ENCODE data around the gene PVR.
"Not testable (repeated sequence)": the region's sequence is repeated elsewhere in the genome, so short reads cannot be mapped to it uniquely, and the experiment has no call there.

PVR gene

DNA sequence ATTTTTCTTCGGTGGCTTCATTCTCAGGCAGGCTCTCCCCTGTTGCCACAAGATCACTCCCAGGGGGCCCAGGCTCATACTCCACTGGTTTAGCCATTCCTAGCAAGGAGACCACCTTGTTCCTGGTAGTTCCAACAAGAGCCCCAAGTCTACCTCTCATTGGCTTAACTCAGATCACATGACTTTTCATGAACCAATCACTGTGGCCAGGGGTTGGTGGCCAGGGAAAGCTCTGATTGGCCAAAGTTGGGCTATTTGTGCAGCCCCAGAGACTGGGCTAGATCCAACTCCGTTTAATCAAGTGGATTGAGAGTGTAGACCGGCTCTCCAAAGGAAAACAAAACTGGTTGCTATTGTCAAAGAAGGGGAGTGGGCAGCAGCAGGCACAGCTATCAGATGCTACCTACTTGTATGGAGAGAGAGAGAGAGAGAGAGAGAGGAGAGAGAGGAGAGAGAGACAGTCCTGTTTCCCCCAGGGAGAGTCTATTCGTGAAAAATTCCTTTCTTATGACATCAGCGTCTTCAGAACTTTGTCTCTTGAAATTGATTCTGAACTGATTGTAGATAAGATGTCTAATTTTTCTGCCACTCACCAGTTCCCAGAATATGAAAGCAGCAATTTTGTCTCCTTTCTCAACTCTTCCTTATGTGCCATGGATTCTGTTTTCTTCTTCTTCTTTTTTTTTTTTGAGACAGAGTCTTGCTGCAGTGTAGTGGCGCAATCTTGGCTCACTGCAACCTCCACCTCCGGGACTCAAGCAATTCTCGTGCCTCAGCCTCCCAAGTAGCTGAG, 33.5 kb downstream of the PVR start:
- FAIRE-seq = no peak

DNA sequence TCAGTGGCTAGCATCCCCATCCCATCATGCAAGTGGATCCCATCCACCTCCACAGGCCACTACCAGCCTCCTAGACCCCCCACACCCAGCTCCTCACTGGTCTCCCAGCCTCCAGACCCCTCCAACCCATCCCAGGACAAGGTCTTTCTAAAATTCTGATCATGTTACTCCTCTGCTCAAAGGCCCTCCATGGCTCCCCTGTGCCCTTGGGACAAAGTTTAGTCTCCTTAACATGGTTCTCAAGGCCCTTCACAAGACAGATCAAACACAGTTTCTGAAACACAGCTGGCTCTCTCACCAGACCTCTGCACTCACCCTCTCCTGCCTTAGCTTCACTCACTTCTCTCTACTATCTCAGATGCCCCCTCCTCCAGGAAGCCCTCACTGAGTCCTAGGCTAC, 36.8 kb downstream of the PVR start:
- FAIRE-seq = no peak

DNA sequence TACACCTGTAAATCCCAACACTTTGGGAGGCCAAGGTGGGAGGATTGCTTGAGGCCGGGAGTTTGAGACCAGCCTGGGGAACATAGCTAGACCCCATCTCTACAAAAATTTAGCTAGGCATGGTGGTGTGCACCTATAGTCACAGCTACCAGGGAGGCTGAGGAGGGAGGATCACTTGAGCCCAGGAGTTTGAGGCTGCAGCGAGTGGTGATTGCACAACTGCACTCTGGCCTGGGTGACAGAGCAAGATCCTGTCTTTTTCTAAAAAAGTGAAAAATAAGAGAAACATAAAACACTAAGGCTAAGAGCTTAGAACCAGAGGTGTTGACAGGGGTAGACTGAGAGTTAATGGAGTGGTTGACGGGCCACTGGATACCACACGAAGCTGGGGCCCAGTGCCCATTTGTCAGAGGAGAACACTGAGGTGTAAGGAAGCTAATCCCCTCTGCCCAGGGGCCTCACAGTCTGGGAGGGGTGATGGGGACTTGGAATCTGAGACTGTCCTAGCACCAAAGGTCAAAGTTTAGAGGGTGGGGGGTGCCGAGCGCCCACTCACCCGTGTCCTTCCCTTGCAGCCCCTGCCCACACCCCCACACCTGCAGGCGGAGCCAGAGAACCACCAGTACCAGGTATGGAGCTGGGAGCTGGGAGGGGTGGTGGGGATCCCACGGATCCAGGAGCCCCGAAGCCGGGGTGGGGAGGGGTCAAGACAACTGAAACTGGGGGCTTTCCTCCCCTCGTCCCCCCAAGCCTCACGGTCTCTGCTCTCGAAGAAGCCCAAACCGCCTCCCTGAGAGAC, 38.5 kb downstream of the PVR start:
- FAIRE-seq = no peak

DNA sequence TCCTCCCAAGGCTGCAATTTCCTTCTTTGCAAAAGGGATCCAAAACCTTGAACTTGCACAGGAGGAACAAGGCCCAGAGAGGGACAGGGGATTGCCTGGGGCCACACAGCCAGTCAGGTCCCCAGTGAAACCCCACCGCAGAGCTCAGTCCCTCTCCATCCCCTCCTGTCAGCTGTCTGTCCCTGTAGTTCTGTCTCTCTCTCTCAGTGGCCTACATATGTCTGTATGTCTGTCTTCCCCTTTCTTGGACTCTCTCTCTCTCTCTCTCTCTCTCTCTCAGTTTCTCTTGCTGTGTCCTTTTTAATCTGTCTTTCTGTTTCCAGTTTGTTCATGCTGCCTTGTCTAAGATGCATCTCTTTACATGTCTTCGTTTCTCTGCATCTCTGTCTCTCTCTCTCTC, 39.1 kb downstream of the PVR start:
- no peak for FAIRE-seq

DNA sequence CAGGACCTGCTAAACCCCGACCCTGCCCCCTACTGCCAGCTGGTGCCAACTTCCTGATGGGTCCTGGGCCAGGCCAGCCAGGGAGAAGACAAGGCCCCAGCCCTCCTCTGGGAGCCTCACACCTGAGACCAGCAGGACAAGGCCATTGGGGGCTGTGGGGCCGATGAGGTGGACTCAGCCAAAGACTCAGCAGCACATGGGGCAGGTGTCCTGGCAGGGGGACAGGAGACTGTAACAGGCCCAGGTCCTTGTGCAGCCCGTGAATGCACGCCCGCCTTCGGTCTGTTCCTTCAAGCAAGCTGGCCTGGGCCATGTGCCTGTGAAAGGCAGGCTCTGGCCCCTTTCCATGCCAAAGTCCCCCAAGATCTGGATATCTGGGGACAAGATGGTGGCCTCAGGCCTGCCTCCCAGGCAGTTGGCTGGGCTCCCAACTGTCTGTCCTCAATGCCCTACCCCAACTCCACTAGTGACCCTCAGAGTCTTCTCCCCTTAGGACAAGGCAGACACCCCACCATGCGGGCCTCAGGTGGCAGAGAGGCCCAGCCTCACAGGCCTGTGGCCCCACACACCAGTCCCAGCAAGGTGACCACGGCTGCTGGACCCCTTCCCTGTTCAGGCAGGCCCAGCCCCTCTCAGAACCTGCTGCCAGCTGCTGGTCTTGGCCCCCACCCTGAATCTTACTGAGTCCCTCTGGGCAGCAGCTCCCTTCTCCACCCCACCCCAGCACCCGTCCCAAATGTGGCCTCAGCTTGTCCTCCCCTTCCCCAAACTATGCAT, 39.9 kb downstream of the PVR start:
- FAIRE-seq = no peak

DNA sequence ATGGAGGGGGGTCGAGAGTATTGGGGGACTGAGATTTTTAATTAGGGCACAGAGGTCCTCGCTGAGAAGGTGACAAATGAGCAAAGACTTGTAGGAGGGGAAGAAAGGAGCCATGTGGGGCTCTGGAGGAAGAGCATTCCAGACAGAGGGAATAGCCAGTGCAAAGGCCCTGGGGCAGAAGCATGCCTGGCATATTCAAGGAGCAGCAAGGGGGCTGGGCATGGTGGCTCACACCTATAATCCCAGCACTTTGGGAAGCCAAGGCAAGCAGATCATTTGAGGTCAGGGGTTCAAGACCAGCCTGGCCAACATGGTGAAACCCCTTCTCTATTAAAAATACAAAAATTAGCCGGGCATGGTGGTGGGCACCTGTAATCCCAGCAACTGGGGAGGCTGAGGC, 40.7 kb downstream of the PVR start:
- FAIRE-seq = not testable (repeated sequence)

DNA sequence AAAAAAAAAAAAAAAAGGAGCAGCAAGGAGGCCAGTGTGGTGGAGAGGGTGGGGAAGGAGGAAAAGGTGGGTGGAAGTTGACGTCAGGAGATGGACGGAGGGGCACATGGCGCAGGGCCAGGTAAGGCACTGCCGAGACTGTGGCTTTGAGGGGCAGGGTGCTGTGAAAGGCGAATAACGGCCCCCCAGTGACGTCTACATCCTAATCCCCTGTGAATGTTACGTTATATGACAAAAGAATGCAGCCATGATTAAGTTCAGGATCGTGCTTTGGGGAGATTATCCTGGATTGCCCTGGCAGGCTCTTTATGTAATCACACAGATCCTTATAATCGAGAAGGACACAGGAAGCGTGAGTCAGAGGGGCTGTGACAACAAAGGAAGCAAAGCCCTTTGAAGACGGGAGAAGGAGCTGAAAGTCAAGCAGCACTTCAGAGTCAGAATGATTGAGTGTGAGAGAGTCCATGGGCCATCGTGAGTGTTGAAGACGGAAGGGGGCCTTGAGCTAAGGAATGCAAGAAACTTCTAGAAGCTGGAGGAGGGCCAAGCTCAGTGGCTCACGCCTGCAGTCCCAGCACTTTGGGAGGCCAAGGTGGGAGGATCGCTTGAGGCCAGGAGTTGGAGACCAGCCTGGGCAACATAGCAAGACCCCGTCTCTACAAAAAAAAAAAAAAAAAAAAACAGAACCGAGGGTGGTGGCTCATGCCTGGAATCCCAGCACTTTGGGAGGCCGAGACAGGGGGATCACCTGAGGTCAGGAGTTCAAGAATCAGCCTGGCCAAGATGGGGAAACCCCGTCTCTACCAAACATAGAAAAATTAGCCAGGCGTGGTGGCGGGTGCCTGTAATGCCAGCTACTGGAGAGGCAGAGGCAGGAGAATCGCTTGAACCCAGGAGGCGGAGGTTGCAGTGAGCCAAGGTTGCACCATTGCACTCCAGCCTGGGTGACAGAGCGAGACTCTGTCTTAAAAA, 41.5 kb downstream of the PVR start:
- FAIRE-seq = no peak

DNA sequence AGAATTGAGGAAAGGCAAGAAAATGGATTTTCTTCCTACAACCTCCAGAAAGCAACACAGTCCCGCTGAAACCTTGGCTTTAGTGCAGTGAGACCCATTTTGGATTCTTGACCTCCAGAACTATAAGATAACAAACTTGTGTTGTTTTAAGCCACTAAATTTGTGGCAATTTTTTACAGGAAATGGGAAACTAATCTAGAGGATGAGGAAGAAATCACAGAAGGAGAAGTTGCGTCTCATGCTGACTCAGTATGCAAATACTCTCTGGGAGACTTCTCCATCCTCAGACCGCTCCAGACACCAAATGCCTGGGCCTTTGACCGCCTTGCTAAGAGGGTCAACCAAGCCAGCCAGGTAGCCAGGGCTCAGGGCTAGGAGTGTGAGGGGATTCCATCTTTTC, 42.2 kb downstream of the PVR start:
- no peak for FAIRE-seq

DNA sequence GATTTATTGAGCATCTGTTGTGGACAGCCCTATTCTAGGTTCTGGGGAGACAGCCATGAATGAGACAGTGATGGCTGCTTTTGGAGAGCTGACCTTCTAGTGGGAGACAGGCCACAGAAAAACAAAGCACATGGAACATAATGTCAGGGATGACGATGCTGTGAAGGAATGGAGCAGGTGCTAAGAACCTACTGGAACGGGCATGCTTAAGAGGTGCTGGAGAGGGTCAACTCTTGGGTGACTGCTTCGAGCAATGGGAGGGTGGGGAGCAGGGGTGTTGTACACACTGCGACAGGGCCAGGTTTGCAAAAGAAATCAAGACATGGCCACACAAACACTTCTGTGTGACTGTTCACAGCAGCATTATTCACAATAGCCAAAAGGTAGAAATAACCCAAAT, 43.2 kb downstream of the PVR start:
- FAIRE-seq = no peak

DNA sequence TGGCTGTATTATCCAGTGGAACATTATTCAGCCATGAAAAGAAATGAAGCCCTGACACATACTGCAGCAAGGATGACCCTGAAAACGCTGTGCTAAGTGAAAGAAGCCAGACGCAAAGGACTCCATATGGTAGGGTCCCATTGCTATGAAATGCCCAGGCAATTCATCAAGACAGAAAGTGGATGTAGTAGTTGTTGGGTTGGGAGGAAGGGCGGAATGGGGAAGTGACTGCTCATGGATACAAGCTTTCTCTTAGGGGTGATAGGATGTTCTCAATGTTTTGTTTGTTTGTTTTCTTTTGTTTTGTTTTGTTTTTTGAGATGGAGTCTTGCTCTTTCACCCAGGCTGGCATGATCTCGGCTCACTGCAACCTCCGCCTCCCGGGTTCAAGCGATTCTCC, 44.2 kb downstream of the PVR start:
- no peak for FAIRE-seq

DNA sequence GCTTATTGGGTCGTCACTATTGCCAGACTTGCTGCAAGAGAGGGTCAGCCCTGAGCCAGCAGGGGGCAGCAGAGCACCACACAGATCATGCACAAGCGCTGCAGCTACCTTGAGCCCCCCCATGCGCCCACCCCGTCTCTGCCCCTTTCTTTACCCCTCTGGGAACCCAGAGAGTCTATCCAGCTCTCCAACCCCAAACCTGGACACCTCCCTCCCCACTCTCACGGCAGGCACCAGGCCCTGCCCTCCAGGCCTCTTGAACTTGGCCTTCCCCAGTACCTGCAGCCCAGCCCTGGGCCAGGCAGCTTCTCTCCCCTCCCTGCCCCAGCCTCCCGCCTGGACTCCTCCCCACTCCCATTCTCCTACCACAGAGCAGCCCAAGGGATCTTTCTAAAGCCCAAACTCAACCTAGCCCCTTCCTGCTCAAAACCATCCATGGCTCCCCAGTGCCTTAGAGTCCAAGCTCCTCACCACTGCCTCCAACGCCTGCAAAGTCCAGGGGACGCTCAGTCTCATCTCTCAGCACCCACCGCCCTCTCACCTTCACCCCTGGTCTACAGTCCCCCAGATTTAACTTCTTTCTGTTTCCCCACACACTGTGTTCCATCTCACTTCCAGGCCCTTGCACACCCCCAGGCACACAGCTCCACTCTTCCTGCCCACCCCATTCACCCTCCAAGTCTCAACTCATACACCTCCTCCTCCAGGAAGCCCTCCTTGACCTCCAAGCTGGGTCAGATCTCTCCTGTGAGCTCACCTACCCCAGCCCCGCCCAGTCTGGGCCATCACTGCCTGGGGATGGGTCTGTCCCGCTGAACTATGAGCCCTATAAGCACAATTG, 45.8 kb downstream of the PVR start:
- FAIRE-seq = no peak

DNA sequence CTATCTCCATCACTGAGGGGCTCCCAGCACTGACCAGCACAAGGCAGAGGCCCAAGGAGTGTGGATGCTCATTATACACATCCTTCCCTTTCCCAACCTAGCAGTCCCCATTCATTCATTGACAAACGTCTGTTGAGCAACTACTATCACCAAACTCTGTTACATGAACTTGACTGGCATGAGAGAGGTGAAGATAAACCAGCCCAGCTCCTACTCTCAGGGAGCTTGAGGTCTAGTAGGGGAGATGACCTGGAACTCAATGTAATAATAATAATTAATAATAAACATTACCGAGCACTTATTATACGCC, 46.4 kb downstream of the PVR start:
- FAIRE-seq = no peak

DNA sequence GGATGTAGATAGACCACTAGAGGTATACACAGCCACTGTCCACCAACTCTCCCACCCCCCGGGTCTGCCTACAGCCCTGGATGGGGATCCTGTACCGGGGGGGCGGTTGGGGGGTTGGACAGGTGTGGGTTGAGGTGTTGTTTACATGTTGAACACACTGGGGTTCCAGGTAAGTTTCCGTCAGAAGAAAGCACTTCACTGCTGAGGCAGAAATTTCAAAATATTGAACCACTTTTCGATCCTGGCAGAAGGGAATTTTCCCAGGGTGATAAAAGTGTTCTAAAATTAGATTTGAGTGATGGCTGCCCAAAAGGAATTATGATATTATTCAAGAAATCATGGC, 48.6 kb downstream of the PVR start:
- FAIRE-seq = no peak

DNA sequence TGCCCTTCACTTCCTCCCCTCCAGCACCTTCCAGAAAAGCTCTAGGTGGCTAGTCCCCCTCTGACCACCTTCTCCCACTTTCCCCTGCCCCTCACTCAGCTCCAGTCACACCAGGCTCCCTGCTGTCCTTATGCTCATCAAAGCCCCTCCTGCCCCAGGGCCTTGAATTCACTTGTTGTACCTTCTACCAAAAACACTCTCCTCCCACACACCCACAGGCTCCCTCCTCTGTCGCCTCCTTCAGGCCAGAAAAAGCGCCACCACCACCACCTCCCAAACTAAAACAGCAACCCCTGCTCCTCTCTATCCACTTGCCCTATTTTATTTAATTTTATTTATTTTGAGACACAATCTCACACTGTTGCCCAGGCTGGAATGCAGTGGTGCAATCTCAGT, 50.5 kb downstream of the PVR start:
- FAIRE-seq = no peak

DNA sequence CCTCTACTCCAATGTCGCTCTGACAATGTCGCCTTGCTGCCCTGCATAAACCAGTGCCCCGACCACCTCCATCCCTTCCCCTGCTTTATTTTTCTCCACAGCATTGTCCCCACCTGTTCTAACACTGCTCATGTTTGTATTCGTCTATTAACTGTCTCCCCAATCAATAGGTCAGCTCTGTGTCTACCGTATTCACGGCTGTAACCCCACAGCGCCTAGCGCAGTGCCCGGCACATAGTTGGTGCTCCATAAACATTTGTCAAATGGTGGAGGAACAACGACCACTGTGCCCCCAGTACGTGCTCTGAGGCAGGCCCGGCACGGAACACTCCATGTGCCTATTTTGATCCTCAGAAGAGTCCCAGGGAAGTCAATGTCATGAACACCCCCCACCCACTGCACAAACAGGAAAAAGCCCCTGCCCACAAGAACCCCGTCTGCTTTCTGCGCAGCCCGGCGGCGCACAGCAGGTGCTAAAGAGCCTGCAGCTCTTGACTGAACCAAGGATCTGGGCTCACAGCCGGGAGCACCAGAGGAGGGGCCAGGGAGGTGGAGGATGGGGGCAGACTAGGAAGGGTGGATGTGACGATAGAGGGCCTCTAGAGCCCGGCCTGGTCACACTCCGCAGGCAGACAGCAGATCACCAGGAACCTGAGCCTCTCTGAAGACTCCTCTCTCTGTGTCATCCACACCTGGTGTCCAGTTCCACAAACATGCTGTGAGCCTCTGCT, 53.4 kb downstream of the PVR start:
- FAIRE-seq = no peak

DNA sequence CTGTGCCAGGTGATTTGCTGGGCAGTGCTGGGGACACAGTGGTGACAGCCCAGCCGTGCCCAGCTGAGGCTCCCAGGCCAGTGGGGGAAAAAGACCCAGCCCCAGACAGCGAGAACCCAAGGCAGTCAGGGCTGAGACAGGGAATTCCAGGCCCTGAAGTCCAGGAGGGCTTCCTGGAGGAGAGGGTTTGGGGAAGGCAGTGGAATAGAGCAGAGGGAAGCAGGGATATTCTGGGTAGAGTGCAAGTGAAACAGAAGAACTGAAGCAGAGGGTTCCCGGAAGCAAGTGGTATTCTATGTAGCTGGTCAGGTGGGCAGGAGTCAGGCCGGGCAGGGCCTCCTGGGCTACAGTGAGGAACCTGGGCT, 53.9 kb downstream of the PVR start:
- FAIRE-seq = no peak

DNA sequence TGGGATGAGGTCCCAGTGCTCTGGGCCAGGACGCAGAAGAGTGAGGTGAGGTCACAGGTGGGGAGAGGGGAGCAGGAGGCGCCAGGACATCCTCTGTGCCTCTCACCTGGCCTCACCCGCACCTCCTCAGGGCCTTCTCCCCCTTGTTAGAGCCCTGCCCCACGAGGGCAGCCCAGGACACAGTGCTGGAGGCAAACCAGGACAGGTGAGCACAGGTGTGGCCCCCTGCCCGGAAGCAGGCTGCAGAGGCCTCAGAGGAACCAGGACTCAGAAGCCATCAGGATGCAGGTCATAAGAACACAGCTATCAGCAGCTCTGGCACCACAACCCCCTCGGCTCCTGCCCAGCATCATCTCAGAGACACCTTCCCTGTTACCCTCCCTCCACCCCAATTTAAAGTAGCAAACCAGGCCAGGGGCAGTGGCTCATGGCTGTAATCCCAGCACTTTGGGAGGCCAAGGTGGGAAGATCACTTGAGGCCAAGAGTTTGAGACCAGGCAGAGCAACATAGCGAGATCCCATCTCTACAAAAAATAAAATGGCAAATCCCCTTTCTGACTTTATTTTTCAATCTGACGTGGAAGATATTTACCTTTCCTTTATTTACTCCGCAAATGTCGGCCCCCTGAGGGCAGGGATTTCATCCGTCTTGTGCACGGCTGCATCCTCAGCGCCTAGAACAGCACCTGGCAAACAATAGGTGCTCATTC, 54.9 kb downstream of the PVR start, which contains the start of gene CEACAM16:
Gene CEACAM16, plus strand, starts transcription at position 660 of the 710 bp plus-strand sequence. CDS start 2,306 bp downstream, outside the sequence.
- FAIRE-seq = no peak

DNA sequence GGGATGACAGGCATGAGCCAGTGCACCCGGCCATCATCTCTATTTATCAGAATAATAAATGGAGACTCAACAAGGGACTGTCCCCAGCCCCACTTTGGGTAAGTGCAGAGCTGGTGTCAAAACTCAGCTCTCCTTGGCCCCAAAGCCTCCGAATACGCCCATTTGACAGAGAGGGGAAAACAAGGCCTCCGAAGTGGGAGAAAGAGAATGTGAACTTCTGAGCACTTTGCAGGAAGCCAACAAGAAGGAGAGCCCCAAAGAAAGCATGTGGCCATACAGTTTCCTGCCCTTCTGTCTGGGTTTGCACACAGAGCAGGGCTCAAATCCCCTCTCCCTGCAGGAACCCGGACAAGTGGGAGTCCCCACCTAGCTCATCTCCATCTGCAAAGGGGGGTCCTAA, 56.8 kb downstream of the PVR start:
- FAIRE-seq = no peak

DNA sequence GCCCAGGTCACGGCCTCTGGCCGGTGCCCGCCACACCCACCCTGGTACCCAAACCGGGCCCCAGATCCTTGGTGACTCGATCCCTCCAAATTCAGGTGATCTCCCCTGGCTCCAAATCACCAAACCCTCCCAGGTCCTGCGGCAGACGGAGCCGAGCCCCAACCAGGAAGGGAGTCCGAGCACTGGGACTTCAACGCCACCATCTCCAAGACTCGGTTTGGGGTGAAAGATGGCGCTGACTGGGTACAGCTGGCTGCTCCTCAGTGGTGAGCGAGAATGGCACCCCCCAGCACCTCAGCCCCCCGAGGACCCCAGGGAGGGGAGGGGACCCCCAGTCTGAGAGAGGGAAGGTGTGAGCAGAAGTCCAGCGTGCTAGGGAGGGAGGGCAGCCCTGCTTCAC, 57.5 kb downstream of the PVR start:
- FAIRE-seq = no peak

DNA sequence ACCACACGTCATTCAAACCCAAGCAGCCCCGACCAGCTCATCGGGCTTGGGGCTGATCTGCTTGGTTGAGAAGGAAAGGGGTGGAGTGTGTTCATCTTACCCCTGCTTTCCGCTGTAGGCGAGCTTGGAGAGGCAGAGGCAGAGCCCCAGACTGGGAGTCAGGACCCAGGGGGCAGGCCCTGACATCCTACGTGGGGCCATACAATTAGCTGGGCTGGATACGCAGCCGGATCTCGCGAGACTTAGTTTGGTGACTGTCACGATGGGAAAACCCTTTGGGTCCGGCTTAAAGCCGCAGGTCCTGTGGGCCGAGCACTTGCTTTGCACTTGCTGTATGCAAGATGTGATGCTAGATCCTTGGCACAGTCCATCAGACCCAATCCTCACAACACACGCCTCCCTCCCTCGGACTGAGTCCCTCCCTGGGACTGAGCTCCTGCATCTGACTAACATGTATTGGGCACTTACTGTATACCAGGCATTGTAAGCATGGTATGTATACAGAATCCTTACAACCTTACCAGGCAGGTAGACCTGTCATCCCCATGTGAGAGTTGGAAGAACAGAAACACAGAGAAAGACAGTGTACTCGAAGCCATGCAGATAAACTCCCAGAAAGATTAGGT, 59.0 kb downstream of the PVR start:
- FAIRE-seq = no peak

Data from A204.1 (cell line).